HFFc6 (cell line): Measurements from ENCODE around the gene CEP135. TPM values are rescaled to one million over a fixed set of nuclear protein-coding genes. Genes with fewer than 3 reads are reported as not detected.
A peak's percentile ranks its signal among the peaks of the same experiment; 100 is the strongest.

ENCODE experiments used
- DNase-seq: peaks from one replicate; pipeline ENCODE4 v3.0.0-alpha.2; 2018
- H3K27ac Mint-ChIP-seq: 2 replicates; pipeline ENCODE4 v1.8.0; 2020; ENCODE audit warnings: mild to moderate bottlenecking, mixed read lengths
- H3K27me3 Mint-ChIP-seq: 2 replicates; pipeline ENCODE4 v1.8.0; 2021; ENCODE audit warnings: mild to moderate bottlenecking, moderate library complexity, mixed read lengths; ENCODE audit not compliant: insufficient read depth
- H3K36me3 Mint-ChIP-seq: 2 replicates; pipeline ENCODE4 v1.8.0; 2021; ENCODE audit warnings: low read depth, mixed read lengths
- H3K4me1 Mint-ChIP-seq: 2 replicates; pipeline ENCODE4 v1.8.0; 2020; ENCODE audit warnings: low read depth, mixed read lengths
- H3K4me3 Mint-ChIP-seq: 2 replicates; pipeline ENCODE4 v1.8.0; 2020; ENCODE audit warnings: mild to moderate bottlenecking, moderate library complexity, mixed read lengths
- H3K9me3 Mint-ChIP-seq: 2 replicates; pipeline ENCODE4 v1.8.0; 2020; ENCODE audit warnings: mild to moderate bottlenecking, mixed read lengths
- CTCF ChIP-seq: fragments of 200-600 bp; sonication (generic); IDR thresholded peaks from 2 replicates; pipeline ENCODE4 v1.5.0; 2021; ENCODE audit warnings: antibody characterized with exemption, mild to moderate bottlenecking
- total RNA-seq, 6 experiments: library from RNA; stranded (reverse); fragmentation: NEBNext Ultra II Directional; extraction: Animal tissue kit (Norgen Biotek cat#: 25700); gene quantifications; 2 replicates in 1 of 6; 3 replicates in 5 of 6; pipeline ENCODE4 v1.2.3, GENCODE V29; 2021

The CEP135 gene
- total RNA-seq, 6 experiments from 2014 or later, result 4.3 to 7.0 (median 6.3) TPM

- Mint-ChIP-seq H3K9me3 (no peaks in the 10 kb centered on the region), H3K4me3 (no peak overlapping the region), H3K27ac (no peak overlapping the region), H3K36me3 (no peaks in the 10 kb centered on the region), H3K27me3 (peaks cover 12% of the 10 kb centered on the region), H3K4me1 (no peaks in the 10 kb centered on the region)
- no peak for DNase-seq
- TF ChIP-seq CTCF, result no peak
Measured at GRCh38 chr4:56042225-56042624, 93.5 kb downstream of the CEP135 start.

DNA sequence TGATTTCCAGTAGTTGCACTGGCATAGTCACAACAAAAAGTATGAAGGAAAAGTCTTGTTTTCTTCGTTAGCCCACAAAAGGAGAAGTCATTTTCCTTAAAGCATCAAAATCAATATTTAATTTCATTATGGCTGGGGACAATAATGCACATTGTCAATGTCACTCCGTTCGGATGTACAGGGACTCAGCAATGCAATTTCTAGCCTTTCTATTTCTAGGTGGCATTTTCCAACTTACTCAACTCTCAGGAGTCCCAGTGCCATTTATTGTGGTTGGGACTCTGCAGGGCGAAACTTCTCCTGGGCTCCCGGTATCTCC lies 99.6 kb downstream of the CEP135 start:
- Mint-ChIP-seq H3K36me3 (no peaks in the 10 kb centered on the region), H3K27me3 (peaks cover 17% of the 10 kb centered on the region), H3K9me3 (no peaks in the 10 kb centered on the region), H3K27ac (no peak overlapping the region), H3K4me3 (peak overlapping the region; percentile 82), H3K4me1 (peaks cover 9% of the 10 kb centered on the region)
- TF ChIP-seq CTCF, result no peak
- DNase-seq, result no peak

- Mint-ChIP-seq H3K4me1 (peaks cover 9% of the 10 kb centered on the region), H3K27ac (no peak overlapping the region), H3K36me3 (no peaks in the 10 kb centered on the region), H3K9me3 (no peaks in the 10 kb centered on the region), H3K4me3 (peak overlapping the region; percentile 82), H3K27me3 (peaks cover 17% of the 10 kb centered on the region)
- DNase-seq, result peak; percentile 19
- peak; percentile 28 for TF ChIP-seq CTCF
Measured at GRCh38 chr4:56048702-56049431, 100.1 kb downstream of the CEP135 start.

DNA sequence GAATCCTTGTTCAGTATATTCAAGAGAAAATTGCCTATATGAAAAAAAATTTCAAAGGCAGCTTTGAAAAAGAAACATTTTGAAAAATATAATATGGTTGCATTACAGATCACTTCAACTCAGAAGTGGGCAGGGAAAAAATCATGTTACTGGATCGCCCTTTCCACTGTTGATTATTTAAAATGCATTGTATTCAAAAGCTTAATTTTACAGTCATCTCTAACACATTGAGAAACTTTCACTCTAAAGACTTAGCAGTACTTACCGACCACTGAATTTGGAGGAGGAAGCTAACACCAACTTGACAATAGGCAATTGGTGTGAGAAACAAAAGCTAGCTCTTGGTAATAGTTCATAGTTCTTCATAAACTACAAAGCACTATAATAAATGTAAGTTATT lies 101.9 kb downstream of the CEP135 start:
- no peak for DNase-seq
- H3K4me3 Mint-ChIP-seq, result no peak overlapping the region
- H3K4me1 Mint-ChIP-seq, result peaks cover 9% of the 10 kb centered on the region
- H3K27ac Mint-ChIP-seq, result no peak overlapping the region
- peaks cover 19% of the 10 kb centered on the region for H3K27me3 Mint-ChIP-seq
- H3K36me3 Mint-ChIP-seq, result no peaks in the 10 kb centered on the region
- TF ChIP-seq CTCF, result no peak
- no peaks in the 10 kb centered on the region for H3K9me3 Mint-ChIP-seq

GRCh38 chr4:56051029-56051709 lies 102.4 kb downstream of the CEP135 start:
- H3K4me1 Mint-ChIP-seq, result peaks cover 9% of the 10 kb centered on the region
- no peaks in the 10 kb centered on the region for H3K36me3 Mint-ChIP-seq
- no peak overlapping the region for H3K4me3 Mint-ChIP-seq
- no peak for TF ChIP-seq CTCF
- H3K27ac Mint-ChIP-seq, result no peak overlapping the region
- no peak for DNase-seq
- peaks cover 19% of the 10 kb centered on the region for H3K27me3 Mint-ChIP-seq
- H3K9me3 Mint-ChIP-seq, result no peaks in the 10 kb centered on the region
